Measurements from ENCODE around the gene DCTN1. TPM values are rescaled to one million over a fixed set of nuclear protein-coding genes. Genes with fewer than 3 reads are reported as not detected.
"Not testable (repeated sequence)": the region's sequence is repeated elsewhere in the genome, so short reads cannot be mapped to it uniquely, and the experiment has no call there.

Gene DCTN1
- total RNA-seq, 1 donor from 2014 or later: 65.8 TPM

GRCh38 chr2:74349889-74350288, 30.2 kb downstream of the DCTN1 start:
- Histone ChIP-seq H3K4me3 (ENCODE audit: low read depth, low read length) (no peak overlapping the region), H3K27me3 (ENCODE audit: control insufficient read depth, insufficient read depth, low read length) (no peaks in the 10 kb centered on the region), H3K36me3 (ENCODE audit: control insufficient read depth, insufficient read depth, low read length) (no peaks in the 10 kb centered on the region)
- DNase-seq (ENCODE audit: low read depth): no peak
- no peak for TF ChIP-seq CTCF (IDR thresholded peaks at IDR 0.05; ENCODE audit: insufficient read depth, low read length, severe bottlenecking)
- no peak for FAIRE-seq

GRCh38 chr2:74347742-74348141, 32.4 kb downstream of the DCTN1 start:
- FAIRE-seq (no peak), DNase-seq (ENCODE audit: low read depth) (peak; percentile 5)
- no peak overlapping the region for H3K4me3 ChIP-seq (ENCODE audit: low read depth, low read length)
- H3K27me3 ChIP-seq (ENCODE audit: control insufficient read depth, insufficient read depth, low read length): no peaks in the 10 kb centered on the region
- TF ChIP-seq CTCF (IDR thresholded peaks at IDR 0.05; ENCODE audit: insufficient read depth, low read length, severe bottlenecking): no peak
- no peaks in the 10 kb centered on the region for H3K36me3 ChIP-seq (ENCODE audit: control insufficient read depth, insufficient read depth, low read length)

- no peak for FAIRE-seq
Observed at GRCh38 chr2:74347303-74347702, 32.8 kb downstream of the DCTN1 start.

GRCh38 chr2:74345272-74345943, 34.7 kb downstream of the DCTN1 start:
- TF ChIP-seq CTCF (IDR thresholded peaks at IDR 0.05; ENCODE audit: insufficient read depth, low read length, severe bottlenecking): no peak
- peak; percentile 66 for FAIRE-seq
- Histone ChIP-seq H3K4me3 (ENCODE audit: low read depth, low read length) (no peak overlapping the region), H3K27me3 (ENCODE audit: control insufficient read depth, insufficient read depth, low read length) (no peaks in the 10 kb centered on the region), H3K36me3 (ENCODE audit: control insufficient read depth, insufficient read depth, low read length) (no peaks in the 10 kb centered on the region)
- DNase-seq (ENCODE audit: low read depth): no peak

More at GRCh38 chr2:74347303-74347702, 32.8 kb downstream of the DCTN1 start:
- no peak for DNase-seq (ENCODE audit: low read depth)
- TF ChIP-seq CTCF (IDR thresholded peaks at IDR 0.05; ENCODE audit: insufficient read depth, low read length, severe bottlenecking): no peak
- no peak overlapping the region for H3K4me3 ChIP-seq (ENCODE audit: low read depth, low read length)
- no peaks in the 10 kb centered on the region for H3K36me3 ChIP-seq (ENCODE audit: control insufficient read depth, insufficient read depth, low read length)
- H3K27me3 ChIP-seq (ENCODE audit: control insufficient read depth, insufficient read depth, low read length): no peaks in the 10 kb centered on the region

GRCh38 chr2:74343316-74343715, 36.8 kb downstream of the DCTN1 start, which contains the start of gene SLC4A5:
TSS of gene SLC4A5 (minus strand) at chr2:74343416. CDS start at chr2:74315023, 28,393 bp downstream.
- no peak for TF ChIP-seq CTCF (IDR thresholded peaks at IDR 0.05; ENCODE audit: insufficient read depth, low read length, severe bottlenecking)
- H3K36me3 ChIP-seq (ENCODE audit: control insufficient read depth, insufficient read depth, low read length): no peaks in the 10 kb centered on the region
- H3K27me3 ChIP-seq (ENCODE audit: control insufficient read depth, insufficient read depth, low read length): no peaks in the 10 kb centered on the region
- FAIRE-seq (no peak), DNase-seq (ENCODE audit: low read depth) (no peak)
- no peak within 1 kb of the TSS for H3K4me3 ChIP-seq (ENCODE audit: low read depth, low read length)

- not testable (repeated sequence) for H3K27me3 ChIP-seq (ENCODE audit: control insufficient read depth, insufficient read depth, low read length); FAIRE-seq; H3K4me3 ChIP-seq (ENCODE audit: low read depth, low read length); H3K36me3 ChIP-seq (ENCODE audit: control insufficient read depth, insufficient read depth, low read length)
- DNase-seq (ENCODE audit: low read depth): peak; percentile 21
Observed at GRCh38 chr2:74336227-74336626, 43.9 kb downstream of the DCTN1 start.
